ENCODE data around the gene MEF2D.

The MEF2D gene

GRCh38 chr1:156444407-156445001 lies 56.1 kb downstream of the MEF2D start:
- peak; percentile 50 for DNase-seq (ENCODE audit: low read depth, low spot score)

GRCh38 chr1:156443286-156443685 lies 57.3 kb downstream of the MEF2D start:
- no peak for DNase-seq (ENCODE audit: low read depth, low spot score)

- DNase-seq (ENCODE audit: low read depth, low spot score) = no peak
Observed at GRCh38 chr1:156440654-156441437, 59.7 kb downstream of the MEF2D start.

GRCh38 chr1:156439777-156440183 lies 60.8 kb downstream of the MEF2D start:
- no peak for DNase-seq (ENCODE audit: low read depth, low spot score)

GRCh38 chr1:156439036-156439776 lies 61.4 kb downstream of the MEF2D start:
- DNase-seq (ENCODE audit: low read depth, low spot score) = no peak

GRCh38 chr1:156438278-156438987 lies 62.1 kb downstream of the MEF2D start:
- DNase-seq (ENCODE audit: low read depth, low spot score) = no peak

- peak; percentile 19 for DNase-seq (ENCODE audit: low read depth, low spot score)
Observed at GRCh38 chr1:156437037-156437867, 63.3 kb downstream of the MEF2D start.

GRCh38 chr1:156436141-156437036 lies 64.2 kb downstream of the MEF2D start:
- DNase-seq (ENCODE audit: low read depth, low spot score) = peak; percentile 70

- DNase-seq (ENCODE audit: low read depth, low spot score) = peak; percentile 62
Observed at GRCh38 chr1:156435545-156436140, 64.9 kb downstream of the MEF2D start.

GRCh38 chr1:156434989-156435544 lies 65.5 kb downstream of the MEF2D start:
- no peak for DNase-seq (ENCODE audit: low read depth, low spot score)

- no peak for DNase-seq (ENCODE audit: low read depth, low spot score)
Observed at GRCh38 chr1:156433602-156434001, 67.0 kb downstream of the MEF2D start.

GRCh38 chr1:156433032-156433431 lies 67.5 kb downstream of the MEF2D start:
- no peak for DNase-seq (ENCODE audit: low read depth, low spot score)

GRCh38 chr1:156432669-156433018 lies 67.9 kb downstream of the MEF2D start:
- DNase-seq (ENCODE audit: low read depth, low spot score) = no peak

- DNase-seq (ENCODE audit: low read depth, low spot score) = no peak
Observed at GRCh38 chr1:156431769-156432668, 68.6 kb downstream of the MEF2D start.

- DNase-seq (ENCODE audit: low read depth, low spot score) = no peak
Observed at GRCh38 chr1:156431366-156431765, 69.2 kb downstream of the MEF2D start.

GRCh38 chr1:156430866-156431265 lies 69.7 kb downstream of the MEF2D start:
- no peak for DNase-seq (ENCODE audit: low read depth, low spot score)

- DNase-seq (ENCODE audit: low read depth, low spot score) = no peak
Observed at GRCh38 chr1:156430303-156430702, 70.3 kb downstream of the MEF2D start.

- DNase-seq (ENCODE audit: low read depth, low spot score) = no peak
Observed at GRCh38 chr1:156429313-156430060, 71.1 kb downstream of the MEF2D start.

Data from astrocyte of the hippocampus (primary cell).